Left lung (tissue), 10 donors: Measurements from ENCODE around the gene RXFP1. TPM values are rescaled to one million over a fixed set of nuclear protein-coding genes. Genes with fewer than 3 reads are reported as not detected.
A peak's percentile ranks its signal among the peaks of the same experiment; 100 is the strongest.

ENCODE experiments used
- ATAC-seq: fragments of 200-7000 bp; cut with Tn5 transposase; one replicate; pipeline ENCODE4 v1.9.1; 2020; ENCODE audit warnings: moderate library complexity
- DNase-seq, 4 donors: peaks; one replicate each; pipeline ENCODE4 v3.0.0-alpha.2; 2013 to 2020
- H3K27ac ChIP-seq, 2 donors: fragments of 200-600 bp; sonication (generic) in 1 of 2; one replicate each; pipeline versions ENCODE4 v1.5.0 to v1.8.0; 2020 to 2021
- H3K27me3 ChIP-seq, 2 donors: fragments of 200-600 bp; sonication (generic) in 1 of 2; one replicate each; pipeline versions ENCODE4 v1.5.0 to v1.8.0; 2020 to 2021
- H3K36me3 ChIP-seq, 2 donors: fragments of 200-600 bp; sonication (generic) in 1 of 2; one replicate each; pipeline versions ENCODE4 v1.5.0 to v1.8.0; 2020 to 2021
- H3K4me1 ChIP-seq, 2 donors: fragments of 200-600 bp; one replicate each; pipeline ENCODE4 v1.8.0; 2021
- H3K4me3 ChIP-seq, 2 donors: fragments of 200-600 bp; sonication (generic) in 1 of 2; one replicate each; pipeline versions ENCODE4 v1.5.0 to v1.8.0; 2020 to 2021; ENCODE audit warnings: mild to moderate bottlenecking in 1 of 2
- H3K9me3 ChIP-seq, 2 donors: fragments of 200-600 bp; sonication (generic) in 1 of 2; one replicate each; pipeline versions ENCODE4 v1.5.0 to v1.8.0; 2020 to 2021
- CTCF ChIP-seq, 2 donors: fragments of 200-600 bp; sonication (generic) in 1 of 2; IDR thresholded peaks; one replicate each; pipeline versions ENCODE4 v1.5.0 to v1.8.0; 2021; ENCODE audit warnings: antibody characterized with exemption in 2 of 2
- intact Hi-C, 2 donors: fragments of 100-400 bp; cut with DNase I; formaldehyde crosslinking; loops; one replicate each; pipeline versions ENCODE4 v1.11.2 to v1.14.2; 2022
- polyA plus RNA-seq, 6 donors: library from polyadenylated mRNA; unstranded; fragments of 120-200 nt; gene quantifications; one replicate each; pipeline ENCODE4 v1.2.1, GENCODE V29; 2013; ENCODE audit not compliant: insufficient read length in 6 of 6
- total RNA-seq, 2 donors: library from RNA; stranded (reverse); fragmentation: NEBNext Ultra II Directional; extraction: Animal tissue kit (Norgen Biotek cat#: 25700); gene quantifications; one replicate each; pipeline ENCODE4 v1.2.1, GENCODE V29; 2021
- donor health status: DM: no; HTN: yes; CAD: no.
- donor health status: DM: no; HTN: no; CAD: no.

The RXFP1 gene
- total and polyA plus RNA-seq, 8 donors, result 2.7 to 10.2 (median 7.4) TPM

- no peak for TF ChIP-seq CTCF (IDR thresholded peaks at IDR 0.05)
- Histone ChIP-seq H3K4me1 (no peaks in the 10 kb centered on the region), H3K27me3 (no peaks in the 10 kb centered on the region), H3K36me3 (no peaks in the 10 kb centered on the region), H3K27ac (no peak overlapping the region), H3K9me3 (no peaks in the 10 kb centered on the region), H3K4me3 (no peak overlapping the region)
- ATAC-seq (no peak), DNase-seq (no peak)
- intact Hi-C loops, result no loop called here
These were observed 11.0 kb downstream of the RXFP1 start for GRCh38 chr4:158532556-158533231.

- Histone ChIP-seq H3K4me1 (peaks cover 0 to 10% of the 10 kb centered on the region in 2 donors), H3K9me3 (no peaks in the 10 kb centered on the region), H3K27me3 (no peaks in the 10 kb centered on the region), H3K36me3 (no peaks in the 10 kb centered on the region), H3K4me3 (no peak overlapping the region), H3K27ac (no peak overlapping the region)
- ATAC-seq, result no peak
- DNase-seq, result no peak
- TF ChIP-seq CTCF (IDR thresholded peaks at IDR 0.05), result no peak
- intact Hi-C loops, result no loop called here
These were observed 13.0 kb downstream of the RXFP1 start for GRCh38 chr4:158534727-158535126.

DNA sequence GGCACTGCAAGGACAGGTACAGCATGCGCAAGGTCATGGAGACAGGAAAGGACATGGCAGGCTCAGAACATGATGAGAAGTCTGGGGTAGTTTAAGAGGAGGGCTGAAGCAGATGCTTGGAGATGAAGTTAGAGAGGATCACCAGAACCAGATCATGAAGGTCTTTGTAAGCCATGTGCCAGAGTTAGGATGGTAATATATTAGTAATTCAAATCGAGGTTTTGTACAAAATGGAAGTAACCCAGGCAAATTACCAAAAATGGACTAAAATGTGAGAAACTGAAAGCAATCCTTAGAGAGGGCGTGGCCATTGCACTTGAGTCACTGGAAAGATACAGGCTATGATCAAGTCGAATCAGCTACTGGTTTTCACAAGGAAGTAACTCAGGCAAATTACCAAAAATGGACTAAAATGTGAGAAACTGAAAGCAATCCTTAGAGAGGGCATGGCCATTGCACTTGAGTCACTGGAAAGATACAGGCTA, 13.5 kb downstream of the RXFP1 start:
- no peak for TF ChIP-seq CTCF (IDR thresholded peaks at IDR 0.05)
- no peak for ATAC-seq
- H3K4me1 ChIP-seq, result peaks cover 0 to 11% of the 10 kb centered on the region in 2 donors
- no peaks in the 10 kb centered on the region for H3K27me3 ChIP-seq
- no peak for DNase-seq
- no peak overlapping the region for H3K27ac ChIP-seq
- intact Hi-C loops, result no loop called here
- H3K9me3 ChIP-seq, result no peaks in the 10 kb centered on the region
- H3K4me3 ChIP-seq, result no peak overlapping the region
- no peaks in the 10 kb centered on the region for H3K36me3 ChIP-seq

GRCh38 chr4:158536833-158537232, 15.2 kb downstream of the RXFP1 start:
- ATAC-seq, result no peak
- H3K27me3 ChIP-seq, result no peaks in the 10 kb centered on the region
- no peak for DNase-seq
- H3K4me3 ChIP-seq, result no peak overlapping the region
- no peaks in the 10 kb centered on the region for H3K9me3 ChIP-seq
- H3K36me3 ChIP-seq, result no peaks in the 10 kb centered on the region
- H3K4me1 ChIP-seq, result peaks cover 0 to 11% of the 10 kb centered on the region in 2 donors
- intact Hi-C loops, result no loop called here
- no peak for TF ChIP-seq CTCF (IDR thresholded peaks at IDR 0.05)
- H3K27ac ChIP-seq, result no peak overlapping the region

DNA sequence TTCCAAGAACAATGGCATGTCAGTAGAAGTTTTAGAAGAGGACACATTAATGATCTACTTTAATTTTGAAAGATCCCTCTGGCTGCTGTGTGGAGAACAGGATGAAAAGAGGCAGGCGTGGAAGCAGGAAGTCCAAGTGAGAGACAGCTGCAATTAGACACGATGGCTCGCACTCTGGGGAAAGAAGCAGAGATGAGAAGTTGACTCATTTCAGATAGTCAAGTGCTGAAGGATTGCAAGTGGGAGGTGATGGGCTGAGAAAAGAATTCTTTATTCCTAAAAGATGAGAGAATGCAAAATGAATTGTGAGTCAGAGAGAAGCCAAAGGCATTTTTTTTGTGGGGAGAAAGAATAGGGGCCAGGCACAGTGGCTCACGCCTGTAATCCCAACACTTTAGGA, 16.5 kb downstream of the RXFP1 start:
- Histone ChIP-seq H3K36me3 (no peaks in the 10 kb centered on the region), H3K27ac (no peak overlapping the region), H3K4me1 (peaks cover 0 to 15% of the 10 kb centered on the region in 2 donors), H3K9me3 (no peaks in the 10 kb centered on the region), H3K4me3 (no peak overlapping the region), H3K27me3 (no peaks in the 10 kb centered on the region)
- intact Hi-C loops, result no loop called here
- DNase-seq (no peak), ATAC-seq (peak; percentile 17)
- TF ChIP-seq CTCF (IDR thresholded peaks at IDR 0.05), result no peak
